NCI-H1105 treated with DMSO at 0.1 percent for 48 hours (cell line): ENCODE data around the gene DIAPH3.

Experiments used
- DNase-seq: peaks from one replicate; lab custom pipeline; 2025; lab: John Stamatoyannopoulos, UW

DIAPH3 gene

GRCh38 chr13:60152114-60152513, 11.6 kb downstream of the DIAPH3 start:
- no peak for DNase-seq

GRCh38 chr13:60150538-60150937, 13.2 kb downstream of the DIAPH3 start:
- DNase-seq, result no peak

GRCh38 chr13:60148918-60149317, 14.8 kb downstream of the DIAPH3 start:
- DNase-seq, result no peak

GRCh38 chr13:60147361-60147760, 16.4 kb downstream of the DIAPH3 start:
- DNase-seq, result no peak

- no peak for DNase-seq
Observed at GRCh38 chr13:60146471-60146870, 17.3 kb downstream of the DIAPH3 start.

- DNase-seq, result no peak
Observed at GRCh38 chr13:60143775-60144174, 20.0 kb downstream of the DIAPH3 start.

GRCh38 chr13:60139272-60139671, 24.5 kb downstream of the DIAPH3 start:
- no peak for DNase-seq

GRCh38 chr13:60138674-60139073, 25.1 kb downstream of the DIAPH3 start:
- DNase-seq, result no peak

GRCh38 chr13:60137911-60138560, 25.7 kb downstream of the DIAPH3 start:
- no peak for DNase-seq

GRCh38 chr13:60135344-60135743, 28.4 kb downstream of the DIAPH3 start:
- no peak for DNase-seq

- DNase-seq, result no peak
Observed at GRCh38 chr13:60134376-60134775, 29.4 kb downstream of the DIAPH3 start.

- DNase-seq, result no peak
Observed at GRCh38 chr13:60121337-60121687, 42.4 kb downstream of the DIAPH3 start.

- DNase-seq, result no peak
Observed at GRCh38 chr13:60120617-60121336, 43.0 kb downstream of the DIAPH3 start.

GRCh38 chr13:60118696-60119400, 44.9 kb downstream of the DIAPH3 start:
- DNase-seq, result no peak

GRCh38 chr13:60114499-60115028, 49.2 kb downstream of the DIAPH3 start:
- DNase-seq, result no peak

GRCh38 chr13:60112771-60113170, 51.0 kb downstream of the DIAPH3 start:
- no peak for DNase-seq

- no peak for DNase-seq
Observed at GRCh38 chr13:60111691-60112090, 52.0 kb downstream of the DIAPH3 start.

GRCh38 chr13:60109285-60109684, 54.4 kb downstream of the DIAPH3 start:
- DNase-seq, result no peak

GRCh38 chr13:60108589-60108988, 55.1 kb downstream of the DIAPH3 start:
- DNase-seq, result no peak

GRCh38 chr13:60099631-60100420, 63.9 kb downstream of the DIAPH3 start:
- no peak for DNase-seq

GRCh38 chr13:60095300-60095699, 68.4 kb downstream of the DIAPH3 start:
- DNase-seq, result no peak
